Right cardiac atrium (tissue), 5 donors: ENCODE data around the gene MXRA7. TPM values are rescaled to one million over a fixed set of nuclear protein-coding genes. Genes with fewer than 3 reads are reported as not detected.
A peak's percentile ranks its signal among the peaks of the same experiment; 100 is the strongest.
"Not testable (repeated sequence)": the region's sequence is repeated elsewhere in the genome, so short reads cannot be mapped to it uniquely, and the experiment has no call there.

Experiments used
- ATAC-seq, 2 donors: fragments of 200-7000 bp; cut with Tn5 transposase; one replicate each; pipeline versions ENCODE4 v1.8.0 to v1.9.1; 2020; ENCODE audit warnings: moderate library complexity in 2 of 2, mild to moderate bottlenecking in 1 of 2
- DNase-seq, 3 donors: peaks; one replicate each; pipeline ENCODE4 v3.0.0-alpha.2; 2020
- H3K27ac ChIP-seq: one replicate; pipeline ENCODE4 v1.5.1; 2013; ENCODE audit warnings: mild to moderate bottlenecking, low read length, control low read depth, moderate library complexity
- H3K27me3 ChIP-seq: one replicate; pipeline ENCODE4 v1.6.1; 2013; ENCODE audit not compliant: control insufficient read depth, insufficient read depth
- H3K4me1 ChIP-seq: one replicate; pipeline ENCODE4 v1.6.1; 2013; ENCODE audit warnings: low read length; ENCODE audit not compliant: control insufficient read depth, insufficient read depth
- H3K4me3 ChIP-seq: one replicate; pipeline ENCODE4 v1.5.1; 2013; ENCODE audit warnings: low read length, control low read depth
- H3K9me3 ChIP-seq: one replicate; pipeline ENCODE4 v1.6.1; 2013; ENCODE audit warnings: low read length; ENCODE audit not compliant: control insufficient read depth
- WGBS: extraction: QIAGEN DNeasy Blood & Tissue Kit; methylation state at CpG from one replicate; pipeline ENCODE4 v1.1.7; 2013; 5-methylcytosine and 5-hydroxymethylcytosine counted together
- intact Hi-C, 4 donors: fragments of 100-400 bp; cut with DNase I; formaldehyde crosslinking; loops; one replicate each; pipeline versions ENCODE4 v1.11.0 to v1.14.0; 2022 to 2023
- polyA plus RNA-seq: library from polyadenylated mRNA; stranded (reverse); fragments of 200-250 nt; gene quantifications from one replicate; pipeline ENCODE4 v1.2.3, GENCODE V29; 2013
- total RNA-seq, 4 donors: library from RNA; stranded (reverse); fragmentation: NEBNext Ultra II Directional; extraction: Animal tissue kit (Norgen Biotek cat#: 25700); gene quantifications; one replicate each; pipeline ENCODE4 v1.2.1, GENCODE V29; 2021
- donor health status: healthy with polysubstance abuse.
- donor health status: DM: no; HTN: yes; CAD: no.
- donor health status: DM: no; HTN: no; CAD: no.
- donor health status: DM: no; HTN: yes; CAD: no; lungs with severe emphysema.
- donor health status: DM: yes; HTN: yes; CAD: no.

MXRA7 gene
- total and polyA plus RNA-seq, 5 donors: 461 to 558 (median 504) TPM

DNA sequence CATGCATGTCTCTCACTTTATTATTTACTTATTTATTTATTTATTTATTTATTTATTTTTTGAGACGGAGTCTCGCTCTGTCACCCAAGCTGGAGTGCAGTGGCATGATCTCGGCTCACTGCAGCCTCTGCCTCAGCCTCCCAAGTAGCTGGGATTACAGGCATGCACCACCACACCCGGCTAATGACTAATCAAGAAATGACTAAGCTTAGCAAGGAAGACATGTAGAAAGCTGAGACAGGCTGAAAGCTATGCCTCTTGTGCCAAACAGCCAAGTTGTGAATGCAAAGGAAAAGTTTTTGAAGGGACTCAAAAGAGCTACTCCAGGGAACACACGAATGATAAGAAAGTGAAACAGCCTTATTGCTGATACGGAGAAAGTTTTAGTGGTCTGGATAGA, 35.0 kb upstream of the MXRA7 start:
- H3K4me3 ChIP-seq, intact Hi-C loops, H3K4me1 ChIP-seq, H3K27me3 ChIP-seq, DNase-seq, H3K9me3 ChIP-seq, ATAC-seq, H3K27ac ChIP-seq: not testable (repeated sequence)
- WGBS: 97% methylated on average over 6 of the region's 6 CpGs

DNA sequence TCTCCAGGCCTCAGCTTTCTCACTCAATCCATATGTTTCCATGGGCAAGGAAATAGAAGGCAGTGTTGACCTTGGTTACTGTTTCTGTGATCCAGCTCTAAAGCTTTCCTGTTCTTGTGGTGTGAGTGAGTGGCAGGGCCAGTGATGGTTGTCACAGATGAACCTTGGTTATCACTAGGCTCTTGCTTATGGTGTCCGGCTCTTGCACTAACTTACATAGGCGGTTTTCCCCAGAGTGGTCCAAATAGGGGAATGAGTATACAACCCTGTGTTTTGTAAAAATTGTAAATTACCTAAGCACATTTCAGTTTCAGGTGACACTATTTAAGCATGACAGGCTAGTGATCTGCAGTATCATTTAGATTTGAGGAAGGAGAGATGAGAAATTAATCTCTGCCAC, 34.0 kb upstream of the MXRA7 start:
- H3K27me3 ChIP-seq: no peaks in the 10 kb centered on the region
- peaks cover 2% of the 10 kb centered on the region for H3K4me1 ChIP-seq
- ATAC-seq: no peak
- intact Hi-C loops: no loop called here
- peak overlapping the region; percentile 85 for H3K27ac ChIP-seq
- no peaks in the 10 kb centered on the region for H3K9me3 ChIP-seq
- DNase-seq: no peak
- no peak overlapping the region for H3K4me3 ChIP-seq
- 80% methylated on average over 2 of the region's 2 CpGs for WGBS

DNA sequence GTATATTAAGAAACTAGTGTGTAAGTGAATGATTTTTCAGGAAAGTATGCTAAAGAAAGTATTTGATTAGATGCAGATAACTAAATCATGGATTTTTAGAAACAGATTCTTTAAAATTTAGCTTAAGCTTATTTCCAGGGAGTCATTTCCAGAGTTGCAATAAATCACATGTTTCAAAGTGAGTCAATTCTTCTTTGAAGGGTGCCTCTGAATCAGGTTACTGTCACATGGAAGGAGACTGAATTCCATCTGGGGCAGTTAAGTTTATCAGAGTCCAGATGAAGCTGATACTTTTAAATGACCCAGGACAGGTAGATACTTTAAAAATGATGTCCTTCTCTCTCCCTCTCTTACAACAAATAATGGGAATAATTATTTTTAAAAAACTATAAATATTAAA, 32.2 kb upstream of the MXRA7 start:
- ATAC-seq (no peak), DNase-seq (no peak)
- Histone ChIP-seq H3K4me1 (peaks cover 2% of the 10 kb centered on the region), H3K27me3 (no peaks in the 10 kb centered on the region), H3K9me3 (no peaks in the 10 kb centered on the region), H3K27ac (no peak overlapping the region), H3K4me3 (no peak overlapping the region)
- intact Hi-C loops: no loop called here

DNA sequence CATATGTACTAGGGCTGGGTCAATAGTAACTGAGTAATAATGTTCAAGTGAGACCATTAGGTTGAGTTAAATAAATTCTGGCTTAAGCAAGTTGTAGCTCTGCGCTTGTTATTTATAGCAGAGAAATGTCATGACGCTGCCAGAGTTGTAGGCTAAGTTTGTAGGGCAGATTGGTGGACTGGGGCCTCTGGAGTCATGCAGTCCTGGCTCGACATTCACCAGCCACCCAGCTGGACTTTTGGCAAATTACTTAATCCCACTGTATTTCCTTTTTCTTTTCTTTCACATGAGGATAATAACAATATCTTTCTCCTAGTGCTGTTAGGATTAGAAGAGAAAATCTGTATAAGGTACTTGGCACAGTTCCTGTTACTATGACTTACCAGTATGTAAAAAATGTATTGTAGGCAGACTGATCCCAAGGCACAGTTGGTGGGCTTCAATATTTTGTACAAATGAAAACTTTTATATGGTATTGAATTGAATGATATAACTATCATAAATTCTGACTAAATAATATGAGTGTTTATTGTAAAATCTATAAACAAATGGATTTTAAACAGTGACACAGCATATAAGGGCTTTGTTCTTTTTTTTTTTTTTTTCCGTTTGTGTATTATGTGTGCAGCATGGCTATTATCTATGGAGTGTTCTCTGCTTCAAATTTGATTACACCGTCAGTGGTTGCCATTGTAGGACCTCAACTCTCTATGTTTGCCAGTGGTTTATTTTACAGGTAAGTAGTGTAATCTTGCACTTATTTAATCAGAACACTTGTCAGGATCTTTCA, 29.8 kb upstream of the MXRA7 start:
- Histone ChIP-seq H3K27ac (peak overlapping the region; percentile 32), H3K9me3 (no peaks in the 10 kb centered on the region), H3K4me1 (no peaks in the 10 kb centered on the region), H3K27me3 (no peaks in the 10 kb centered on the region), H3K4me3 (no peak overlapping the region)
- intact Hi-C loops: no loop called here
- 48% methylated on average over 5 of the region's 5 CpGs for WGBS
- ATAC-seq (no peak), DNase-seq (peak in 1 of 3 donors; percentile 61)

DNA sequence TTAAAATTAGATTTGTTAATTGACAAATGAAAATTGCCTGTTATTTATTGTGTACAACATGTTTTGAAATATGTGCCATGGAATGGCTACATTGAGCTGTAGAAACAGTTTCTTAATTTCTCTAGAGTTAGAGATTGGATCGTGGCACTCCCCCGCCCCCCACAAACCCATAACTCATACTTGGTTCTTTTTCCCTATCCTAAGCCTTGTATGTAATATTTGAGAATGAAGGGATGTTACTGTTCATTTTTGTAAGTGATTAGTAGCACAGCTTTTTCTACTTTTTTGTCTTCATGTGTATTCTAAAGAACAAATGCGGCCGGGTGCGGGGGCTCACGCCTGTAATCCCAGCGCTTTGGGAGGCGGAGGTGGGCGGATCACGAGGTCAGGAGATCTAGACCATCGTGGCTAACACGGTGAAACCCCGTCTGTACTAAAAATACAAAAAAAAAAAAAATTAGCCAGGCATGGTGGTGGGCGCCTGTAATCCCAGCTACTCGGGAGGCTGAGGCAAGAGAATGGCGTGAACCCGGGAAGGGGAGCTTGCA, 28.9 kb upstream of the MXRA7 start:
- intact Hi-C loops: not testable (repeated sequence)

DNA sequence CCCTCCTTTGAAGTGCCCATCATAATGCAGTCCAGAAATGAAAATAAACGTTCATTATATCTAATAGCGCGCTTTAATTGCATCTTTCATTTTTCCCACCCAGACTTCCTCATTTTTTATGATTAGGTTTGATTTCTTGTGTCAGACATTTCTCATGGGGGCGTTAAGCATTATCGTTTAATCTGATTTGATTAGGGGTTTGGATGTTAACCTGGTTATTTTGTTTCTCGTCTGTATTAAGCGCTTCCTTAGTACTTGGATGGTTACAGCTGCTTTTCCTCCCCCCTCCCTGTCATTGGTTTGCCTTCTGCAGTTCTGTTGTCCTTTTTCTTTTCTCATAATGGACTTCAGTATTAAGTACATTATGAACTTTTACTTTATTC, 27.7 kb upstream of the MXRA7 start:
- intact Hi-C loops: no loop called here
- H3K4me3 ChIP-seq: peak overlapping the region; percentile 85
- H3K27me3 ChIP-seq: no peaks in the 10 kb centered on the region
- under 1% methylated on average over 7 of the region's 7 CpGs for WGBS
- H3K4me1 ChIP-seq: peaks cover 2% of the 10 kb centered on the region
- DNase-seq: no peak
- no peaks in the 10 kb centered on the region for H3K9me3 ChIP-seq
- H3K27ac ChIP-seq: peak overlapping the region; percentile 97
- ATAC-seq: no peak

More for the DNA sequence above, 28.9 kb upstream of the MXRA7 start:
- not testable (repeated sequence) for DNase-seq, H3K27me3 ChIP-seq, H3K4me1 ChIP-seq, H3K27ac ChIP-seq, ATAC-seq, H3K9me3 ChIP-seq
- 80% methylated on average over 17 of the region's 17 CpGs for WGBS
- H3K4me3 ChIP-seq: peak overlapping the region; percentile 1

DNA sequence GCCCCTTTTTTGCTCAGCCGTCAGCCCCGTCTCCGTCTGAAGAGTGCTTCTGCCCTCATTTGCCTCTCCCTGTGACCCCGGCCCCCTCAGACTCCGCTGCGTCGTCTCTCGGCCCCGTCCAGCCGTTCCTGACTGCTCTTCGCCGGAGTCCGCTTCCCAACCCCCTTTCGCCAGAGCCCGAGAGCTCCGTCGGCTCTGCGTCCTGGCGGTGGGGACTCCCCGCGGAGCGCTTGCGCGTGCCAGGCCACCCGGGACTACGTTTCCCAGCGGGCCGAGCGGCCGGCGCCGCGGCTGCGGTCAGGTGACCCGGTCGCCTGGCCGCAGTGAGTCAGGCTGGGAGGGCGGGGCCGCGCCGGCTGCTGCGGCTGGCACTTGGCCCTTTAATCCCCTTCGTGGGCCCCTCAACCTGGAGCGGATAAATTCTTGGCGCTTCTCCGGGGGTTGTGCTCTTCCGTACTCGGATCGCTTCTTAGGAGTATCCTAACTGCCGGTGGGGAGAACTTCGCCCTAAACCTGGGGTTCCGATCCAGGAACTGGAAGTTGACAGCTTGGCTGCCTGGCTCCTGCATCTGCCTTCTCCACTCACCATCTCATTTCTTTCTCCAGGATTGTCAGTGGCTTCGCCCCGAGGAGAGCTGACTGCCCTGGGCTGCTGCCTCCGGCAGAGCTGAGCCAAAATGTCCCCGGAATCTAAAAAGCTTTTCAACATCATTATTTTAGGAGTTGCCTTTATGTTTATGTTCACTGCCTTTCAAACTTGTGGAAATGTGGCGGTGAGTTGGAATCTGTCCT, 27.1 kb upstream of the MXRA7 start, which contains the start of gene MFSD11:
TSS of gene MFSD11 (plus strand) at position 444 of the 792 bp plus-strand sequence. CDS start at position 678, 234 bp downstream.
- DNase-seq (peak; percentile 94 to 97 (median 96)), ATAC-seq (peak; percentile 88 to 89)
- Histone ChIP-seq H3K4me3 (peak within 1 kb of the TSS; percentile 85), H3K27ac (peak within 1 kb of the TSS; percentile 100), H3K27me3 (no peaks in the 10 kb centered on the region), H3K9me3 (no peaks in the 10 kb centered on the region), H3K4me1 (peaks cover 2% of the 10 kb centered on the region)
- WGBS: under 1% methylated on average over 57 of the region's 57 CpGs
- intact Hi-C loops: no loop called here

DNA sequence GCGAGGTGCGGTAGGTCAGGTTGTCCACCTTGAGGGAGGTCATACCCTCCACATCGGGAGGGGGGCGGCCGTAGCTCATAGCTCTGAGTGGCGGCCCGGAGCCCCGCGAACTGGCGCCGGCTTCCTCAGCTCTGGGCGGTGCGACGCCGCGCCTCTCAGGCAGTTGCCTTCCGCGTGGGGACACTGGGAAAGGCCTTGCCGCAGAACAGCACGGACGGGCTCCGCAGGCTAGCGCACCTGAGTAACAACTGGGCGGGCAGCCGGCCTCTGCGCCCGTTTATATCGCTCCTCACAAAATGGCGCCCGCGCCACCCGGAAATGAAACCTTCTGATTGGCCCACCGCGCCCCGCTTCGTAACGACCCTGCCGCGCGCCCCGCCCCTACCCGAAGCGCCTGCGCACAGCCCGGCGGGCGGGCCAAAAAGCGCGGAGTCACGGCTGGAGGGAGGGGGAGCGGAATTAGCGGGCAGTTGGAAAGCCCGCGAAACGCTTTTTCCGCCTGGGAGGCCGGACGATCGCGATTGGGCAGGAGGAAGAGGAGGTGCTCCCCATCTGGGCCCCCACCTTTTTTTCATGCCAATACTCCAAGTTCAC, 26.4 kb upstream of the MXRA7 start, which contains the start of gene SRSF2:
TSS of gene SRSF2 (minus strand) at position 250 of the 594 bp plus-strand sequence. CDS start at position 79, 171 bp downstream.
- H3K9me3 ChIP-seq: no peaks in the 10 kb centered on the region
- H3K27me3 ChIP-seq: no peaks in the 10 kb centered on the region
- intact Hi-C loops: no loop called here
- ATAC-seq (peak; percentile 90), DNase-seq (peak; percentile 98 to 99 (median 99))
- peak within 1 kb of the TSS; percentile 85 for H3K4me3 ChIP-seq
- peak within 1 kb of the TSS; percentile 100 for H3K27ac ChIP-seq
- H3K4me1 ChIP-seq: peaks cover 2% of the 10 kb centered on the region
- WGBS: under 1% methylated on average over 60 of the region's 60 CpGs

DNA sequence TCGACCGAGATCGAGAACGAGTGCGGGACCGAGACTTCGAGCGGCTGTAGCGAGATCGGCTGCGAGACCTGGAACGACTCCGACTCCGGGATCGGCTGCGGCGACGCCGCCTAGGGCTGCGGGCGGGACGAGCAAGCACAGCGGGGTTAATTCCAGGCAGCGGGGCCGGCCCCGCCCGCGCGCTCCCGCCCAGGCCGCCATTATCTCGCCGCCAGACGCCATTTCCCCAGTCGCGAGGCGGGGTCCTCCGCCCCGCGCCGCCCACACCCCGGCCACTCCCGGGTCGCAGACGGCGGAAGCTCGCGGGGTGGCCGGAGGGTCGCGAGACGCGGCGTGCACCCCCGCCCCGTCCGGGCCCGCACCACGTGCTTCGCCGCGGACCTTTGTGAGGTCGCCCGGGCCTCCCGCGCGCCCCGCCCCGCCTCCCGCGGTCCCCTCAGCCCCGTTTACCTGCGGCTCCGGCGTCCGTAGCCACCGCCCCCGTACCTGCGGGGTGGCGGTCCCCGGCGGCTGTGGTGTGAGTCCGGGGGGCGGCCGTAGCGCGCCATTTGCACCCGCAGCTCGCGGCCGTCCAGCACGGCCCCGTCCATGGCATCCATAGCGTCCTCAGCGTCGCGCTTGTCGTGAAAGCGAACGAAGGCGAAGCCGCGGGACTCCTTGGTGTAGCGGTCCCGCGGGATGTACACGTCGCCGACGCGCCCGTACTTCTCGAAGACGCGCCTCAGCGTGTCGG, 25.8 kb upstream of the MXRA7 start:
- ATAC-seq (peak; percentile 53 to 68), DNase-seq (peak; percentile 83 to 93 (median 92))
- intact Hi-C loops: no loop called here
- H3K4me3 ChIP-seq: peak overlapping the region; percentile 74
- under 1% methylated on average over 117 of the region's 117 CpGs for WGBS
- peaks cover 2% of the 10 kb centered on the region for H3K4me1 ChIP-seq
- H3K9me3 ChIP-seq: no peaks in the 10 kb centered on the region
- H3K27me3 ChIP-seq: no peaks in the 10 kb centered on the region
- H3K27ac ChIP-seq: peak overlapping the region; percentile 81

DNA sequence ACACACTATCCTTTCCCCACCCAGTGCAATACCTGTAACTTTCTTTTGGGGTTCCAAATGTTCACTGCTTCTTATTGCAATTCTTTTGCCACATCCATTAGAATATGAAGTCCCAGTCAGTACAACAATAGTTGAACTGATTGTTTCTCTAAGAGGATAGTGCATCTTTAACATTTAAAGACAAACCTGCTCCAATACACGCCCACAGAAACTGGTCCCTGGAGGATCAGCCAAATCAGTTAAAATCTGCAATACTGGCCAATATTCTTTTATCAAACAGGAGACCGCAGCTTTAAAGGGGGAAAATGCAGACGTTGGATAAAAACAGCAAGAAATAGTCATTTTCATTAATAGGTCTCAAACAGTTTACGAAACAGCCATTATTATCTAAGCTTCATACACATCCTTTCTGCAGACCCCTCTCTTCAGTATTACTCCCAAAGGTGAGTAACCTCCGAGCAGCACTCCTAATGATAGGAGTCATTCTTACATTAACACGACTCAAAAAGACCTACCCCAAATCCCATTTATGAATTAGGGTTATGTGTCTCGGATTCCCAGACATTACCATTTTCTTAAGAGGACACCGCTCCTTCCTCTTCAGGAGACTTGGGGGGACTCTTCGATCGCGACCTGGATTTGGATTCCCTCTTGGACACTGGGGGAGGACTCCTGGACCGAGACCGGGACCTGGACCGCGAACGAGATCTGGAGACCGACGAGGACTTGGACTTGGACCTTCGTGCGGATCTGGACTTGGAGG, 25.0 kb upstream of the MXRA7 start:
- DNase-seq (no peak), ATAC-seq (no peak)
- intact Hi-C loops: no loop called here
- WGBS: 1% methylated on average over 20 of the region's 20 CpGs
- Histone ChIP-seq H3K27ac (peak overlapping the region; percentile 81), H3K27me3 (no peaks in the 10 kb centered on the region), H3K4me3 (peak overlapping the region; percentile 74), H3K4me1 (peaks cover 2% of the 10 kb centered on the region), H3K9me3 (no peaks in the 10 kb centered on the region)
